Transverse colon (tissue), 4 donors: ENCODE measurements around the gene ALDH7A1.
"Not testable (repeated sequence)": the region's sequence is repeated elsewhere in the genome, so short reads cannot be mapped to it uniquely, and the experiment has no call there.

Experiments
- POLR2A ChIP-seq: fragments of 450-650 bp; IDR thresholded peaks from one replicate; pipeline ENCODE4 v1.6.1; 2016; ENCODE audit warnings: antibody characterized with exemption, mild to moderate bottlenecking, moderate library complexity
- POLR2AphosphoS5 ChIP-seq, 3 donors: sonication (generic); formaldehyde crosslinking; IDR thresholded peaks; one replicate each; pipeline ENCODE4 v1.6.1; 2016; ENCODE audit warnings: antibody characterized with exemption in 3 of 3
- TF ChIP-seq, protein P1 (sequence below), 5 experiments: fragments of 200-600 bp in 3 of 5; fragments of 450-650 bp in 2 of 5; sonication (generic) in 3 of 5; IDR thresholded peaks; 1 replicate in 2 of 5; 2 replicates in 3 of 5; pipeline ENCODE4 v1.5.1; 2016 to 2017; ENCODE audit warnings: antibody characterized with exemption in 5 of 5, inconsistent platforms in 3 of 5, mild to moderate bottlenecking in 2 of 5, moderate library complexity in 1 of 5

DNA sequence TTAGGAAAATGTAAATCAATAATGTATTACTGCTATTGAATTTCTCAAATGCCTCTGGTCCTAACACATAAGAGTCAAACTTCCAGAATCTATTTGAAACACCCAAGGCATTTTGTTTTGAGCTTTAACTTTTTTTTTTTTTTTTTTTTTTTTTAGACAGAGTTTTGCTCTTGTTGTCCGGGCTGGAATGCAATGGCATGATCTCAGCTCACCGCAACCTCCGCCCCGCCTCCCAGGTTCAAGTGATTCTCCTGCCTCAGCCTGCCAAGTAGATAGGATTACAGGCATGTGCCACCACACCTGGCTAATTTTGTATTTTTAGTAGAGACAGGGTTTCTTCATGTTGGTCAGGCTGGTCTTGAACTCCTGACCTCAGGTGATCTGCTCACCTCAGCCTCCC is 75.8 kb downstream of the ALDH7A1 start:
- TF ChIP-seq, protein P1, sequence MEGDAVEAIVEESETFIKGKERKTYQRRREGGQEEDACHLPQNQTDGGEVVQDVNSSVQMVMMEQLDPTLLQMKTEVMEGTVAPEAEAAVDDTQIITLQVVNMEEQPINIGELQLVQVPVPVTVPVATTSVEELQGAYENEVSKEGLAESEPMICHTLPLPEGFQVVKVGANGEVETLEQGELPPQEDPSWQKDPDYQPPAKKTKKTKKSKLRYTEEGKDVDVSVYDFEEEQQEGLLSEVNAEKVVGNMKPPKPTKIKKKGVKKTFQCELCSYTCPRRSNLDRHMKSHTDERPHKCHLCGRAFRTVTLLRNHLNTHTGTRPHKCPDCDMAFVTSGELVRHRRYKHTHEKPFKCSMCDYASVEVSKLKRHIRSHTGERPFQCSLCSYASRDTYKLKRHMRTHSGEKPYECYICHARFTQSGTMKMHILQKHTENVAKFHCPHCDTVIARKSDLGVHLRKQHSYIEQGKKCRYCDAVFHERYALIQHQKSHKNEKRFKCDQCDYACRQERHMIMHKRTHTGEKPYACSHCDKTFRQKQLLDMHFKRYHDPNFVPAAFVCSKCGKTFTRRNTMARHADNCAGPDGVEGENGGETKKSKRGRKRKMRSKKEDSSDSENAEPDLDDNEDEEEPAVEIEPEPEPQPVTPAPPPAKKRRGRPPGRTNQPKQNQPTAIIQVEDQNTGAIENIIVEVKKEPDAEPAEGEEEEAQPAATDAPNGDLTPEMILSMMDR (IDR thresholded peaks at IDR 0.05): not testable (repeated sequence)
- not testable (repeated sequence) for TF ChIP-seq POLR2A; POLR2AphosphoS5 (IDR thresholded peaks at IDR 0.05)
